Measurements from ENCODE around the gene UNKL. TPM values are rescaled to one million over a fixed set of nuclear protein-coding genes. Genes with fewer than 3 reads are reported as not detected.

Gene UNKL
- total and polyA plus RNA-seq, 2 of the 8 experiments (the other 6 are each of a cell fraction or from before 2014, with no cell fraction given): 25.1 to 31.8 TPM

- Histone ChIP-seq H3K4me1 (replicated peaks in 1 of 4; ENCODE audit: control insufficient read depth in 3 of 4, insufficient read depth in 4 of 4, low read length in 3 of 4) (no peaks in the 10 kb centered on the region), H2BK120ac (replicated peaks; ENCODE audit: low read depth, low read length) (no peak overlapping the region), H3K18ac (ENCODE audit: extremely low read depth, low read length) (no peak overlapping the region), H3K14ac (ENCODE audit: insufficient read length) (no peak overlapping the region), H3K4ac (replicated peaks; ENCODE audit: insufficient read length, low read depth, low read length) (no peak overlapping the region), H3K4me2 (ENCODE audit: insufficient read depth in 1 of 2, low read depth in 2 of 2, low read length in 2 of 2) (no peak overlapping the region), H3K23ac (ENCODE audit: insufficient read length) (no peak overlapping the region), H4K91ac (replicated peaks; ENCODE audit: insufficient read length, low read length) (no peak overlapping the region), H3K36me3 (ENCODE audit: control insufficient read depth in 2 of 4, insufficient read depth in 4 of 4, low read length in 3 of 4) (peaks cover 0 to 31% (median 8%) of the 10 kb centered on the region in 4 experiments; a peak in 4 of 8 replicates), H3K9me3 (ENCODE audit: insufficient read depth in 2 of 2, low read depth in 1 of 2, low read length in 1 of 2) (no peaks in the 10 kb centered on the region), H2AK5ac (ENCODE audit: low read depth, low read length) (no peak overlapping the region), H3K23me2 (ENCODE audit: low read depth, low read length) (no peaks in the 10 kb centered on the region), H3K79me2 (ENCODE audit: control insufficient read depth in 1 of 2, insufficient read depth in 2 of 2, low read length in 2 of 2) (no peaks in the 10 kb centered on the region), H3K79me1 (ENCODE audit: low read depth, low read length) (no peaks in the 10 kb centered on the region), H2BK20ac (ENCODE audit: low read length) (no peak overlapping the region), H3K9ac (replicated peaks in 1 of 4; ENCODE audit: extremely low read depth in 1 of 4, low read depth in 3 of 4, low read length in 3 of 4) (no peak overlapping the region), H3K27me3 (replicated peaks in 1 of 4; ENCODE audit: control insufficient read depth in 3 of 4, extremely low read depth in 1 of 4, insufficient read depth in 3 of 4, low read length in 3 of 4) (no peaks in the 10 kb centered on the region), H4K5ac (ENCODE audit: insufficient read length, low read depth, low read length) (no peak overlapping the region), H2AFZ (ENCODE audit: low read length) (no peak overlapping the region), H2BK5ac (ENCODE audit: low read depth, low read length) (no peak overlapping the region; the same call in 1 of the 2 replicates), H2BK12ac (ENCODE audit: low read depth, low read length) (no peak overlapping the region), H3K27ac (ENCODE audit: low read depth, low read length) (no peak overlapping the region), H3K4me3 (ENCODE audit: extremely low read depth in 1 of 4, insufficient read depth in 2 of 4, low read depth in 3 of 4, low read length in 4 of 4) (no peak overlapping the region), H3K56ac (replicated peaks; ENCODE audit: insufficient read length, low read depth, low read length) (no peak overlapping the region), H4K20me1 (replicated peaks in 1 of 2; ENCODE audit: control insufficient read depth in 1 of 2, insufficient read depth in 2 of 2, low read length in 2 of 2) (peaks cover 2 to 13% of the 10 kb centered on the region in 2 experiments), H2BK15ac (ENCODE audit: low read length) (no peak overlapping the region), H4K8ac (ENCODE audit: extremely low read depth, insufficient read depth, low read length) (peak overlapping the region; percentile 45)
- no peak for TF ChIP-seq CBX8 (IDR thresholded peaks at IDR 0.05; ENCODE audit: borderline replicate concordance, low read depth, low read length)
- no peak for TF ChIP-seq TEAD4 (IDR thresholded peaks at IDR 0.05; ENCODE audit: low read depth, low read length)
- no peak for TF ChIP-seq RNF2 (IDR thresholded peaks at IDR 0.05; ENCODE audit: borderline replicate concordance, low read depth, low read length, missing control alignments, poor library complexity, severe bottlenecking)
- no peak for TF ChIP-seq POLR2A (IDR thresholded peaks at IDR 0.05; ENCODE audit: control extremely low read depth in 1 of 2, low read depth in 2 of 2, low read length in 2 of 2)
- TF ChIP-seq, protein P1, sequence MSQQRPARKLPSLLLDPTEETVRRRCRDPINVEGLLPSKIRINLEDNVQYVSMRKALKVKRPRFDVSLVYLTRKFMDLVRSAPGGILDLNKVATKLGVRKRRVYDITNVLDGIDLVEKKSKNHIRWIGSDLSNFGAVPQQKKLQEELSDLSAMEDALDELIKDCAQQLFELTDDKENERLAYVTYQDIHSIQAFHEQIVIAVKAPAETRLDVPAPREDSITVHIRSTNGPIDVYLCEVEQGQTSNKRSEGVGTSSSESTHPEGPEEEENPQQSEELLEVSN (IDR thresholded peaks at IDR 0.05): no peak
- TF ChIP-seq ATF2 (IDR thresholded peaks at IDR 0.05; ENCODE audit: low read length): no peak
- no peak for TF ChIP-seq CREB1 (IDR thresholded peaks at IDR 0.05)
- CTCF ChIA-PET (ENCODE audit: partially characterized antibody): interaction anchor here (0.8 to 1.4 kb wide), 2 partner anchors 11 to 17 kb away, joined by 3 read pairs; no protein-coding TSS in a partner anchor
- FAIRE-seq (no peak), DNase-seq (ENCODE audit: low read depth in 1 of 2, low spot score in 2 of 2) (no peak)
- WGBS, 2 experiments (ENCODE audit: extremely low coverage in 1 of 2, insufficient coverage in 1 of 2, insufficient read length in 1 of 2, insufficient replicate concordance in 2 of 2, low coverage in 1 of 2, low lambda C conversion rate in 2 of 2, missing lambda C conversion rate in 1 of 2): 93% methylated on average over 14 of the region's 30 CpGs; no CpG with 5 or more reads in 1 of the 2 experiments
- POLR2A ChIA-PET (ENCODE audit: partially characterized antibody): interaction anchor here (0.6 kb wide), 1 partner anchor 59 kb away, joined by 4 read pairs; no protein-coding TSS in a partner anchor
Measured at GRCh38 chr16:1448536-1449116, 34.1 kb upstream of the UNKL start.
